ENCODE results near the gene CBR3.

CBR3 gene

GRCh38 chr21:36104317-36105300 is 30.3 kb upstream of the CBR3 start:
- DNase-seq (ENCODE audit: low spot score) = no peak
- in situ Hi-C loops (cut with MboI; ENCODE audit: low sequenced_read_pairs, unreplicated experiment) = no loop called here

GRCh38 chr21:36105327-36105842 is 29.5 kb upstream of the CBR3 start:
- in situ Hi-C loops (cut with MboI; ENCODE audit: low sequenced_read_pairs, unreplicated experiment) = no loop called here
- TF ChIP-seq, protein P1, sequence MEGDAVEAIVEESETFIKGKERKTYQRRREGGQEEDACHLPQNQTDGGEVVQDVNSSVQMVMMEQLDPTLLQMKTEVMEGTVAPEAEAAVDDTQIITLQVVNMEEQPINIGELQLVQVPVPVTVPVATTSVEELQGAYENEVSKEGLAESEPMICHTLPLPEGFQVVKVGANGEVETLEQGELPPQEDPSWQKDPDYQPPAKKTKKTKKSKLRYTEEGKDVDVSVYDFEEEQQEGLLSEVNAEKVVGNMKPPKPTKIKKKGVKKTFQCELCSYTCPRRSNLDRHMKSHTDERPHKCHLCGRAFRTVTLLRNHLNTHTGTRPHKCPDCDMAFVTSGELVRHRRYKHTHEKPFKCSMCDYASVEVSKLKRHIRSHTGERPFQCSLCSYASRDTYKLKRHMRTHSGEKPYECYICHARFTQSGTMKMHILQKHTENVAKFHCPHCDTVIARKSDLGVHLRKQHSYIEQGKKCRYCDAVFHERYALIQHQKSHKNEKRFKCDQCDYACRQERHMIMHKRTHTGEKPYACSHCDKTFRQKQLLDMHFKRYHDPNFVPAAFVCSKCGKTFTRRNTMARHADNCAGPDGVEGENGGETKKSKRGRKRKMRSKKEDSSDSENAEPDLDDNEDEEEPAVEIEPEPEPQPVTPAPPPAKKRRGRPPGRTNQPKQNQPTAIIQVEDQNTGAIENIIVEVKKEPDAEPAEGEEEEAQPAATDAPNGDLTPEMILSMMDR (IDR thresholded peaks at IDR 0.05; ENCODE audit: borderline replicate concordance, control extremely low read depth, extremely low read depth, insufficient read depth, missing control alignments) = no peak
- no peak for DNase-seq (ENCODE audit: low spot score)

More at GRCh38 chr21:36104317-36105300, 30.3 kb upstream of the CBR3 start:
- TF ChIP-seq, protein P1 (IDR thresholded peaks at IDR 0.05; ENCODE audit: borderline replicate concordance, control extremely low read depth, extremely low read depth, insufficient read depth, missing control alignments) = peak; percentile 19

DNA sequence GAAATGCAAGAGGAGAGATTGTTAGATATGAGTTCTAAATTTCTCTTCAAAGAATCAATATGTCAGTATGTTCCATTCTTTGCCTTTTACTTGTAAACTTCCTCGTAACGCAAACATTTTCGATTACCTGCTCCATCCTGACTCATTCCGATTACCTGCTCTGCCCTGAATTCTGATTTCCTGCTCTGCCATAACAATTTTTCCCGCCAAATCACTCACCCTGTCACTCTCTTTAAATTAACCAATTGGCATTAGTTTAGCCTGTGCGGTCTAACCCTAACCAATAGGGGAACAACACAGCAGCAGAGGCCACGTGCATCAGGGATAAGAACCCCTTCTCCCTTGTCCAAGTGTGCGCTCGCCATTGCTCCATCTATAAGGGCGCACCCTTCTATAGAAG is 25.0 kb upstream of the CBR3 start:
- TF ChIP-seq, protein P1 (IDR thresholded peaks at IDR 0.05; ENCODE audit: borderline replicate concordance, control extremely low read depth, extremely low read depth, insufficient read depth, missing control alignments) = no peak
- in situ Hi-C loops (cut with MboI; ENCODE audit: low sequenced_read_pairs, unreplicated experiment) = no loop called here
- DNase-seq (ENCODE audit: low spot score) = no peak

GRCh38 chr21:36111238-36111637 is 23.6 kb upstream of the CBR3 start:
- in situ Hi-C loops (cut with MboI; ENCODE audit: low sequenced_read_pairs, unreplicated experiment) = no loop called here
- no peak for DNase-seq (ENCODE audit: low spot score)
- TF ChIP-seq, protein P1 (IDR thresholded peaks at IDR 0.05; ENCODE audit: borderline replicate concordance, control extremely low read depth, extremely low read depth, insufficient read depth, missing control alignments) = no peak

GRCh38 chr21:36113647-36114428 is 21.0 kb upstream of the CBR3 start:
- in situ Hi-C loops (cut with MboI; ENCODE audit: low sequenced_read_pairs, unreplicated experiment) = no loop called here
- TF ChIP-seq, protein P1 (IDR thresholded peaks at IDR 0.05; ENCODE audit: borderline replicate concordance, control extremely low read depth, extremely low read depth, insufficient read depth, missing control alignments) = no peak
- DNase-seq (ENCODE audit: low spot score) = no peak

GRCh38 chr21:36115138-36115730 is 19.6 kb upstream of the CBR3 start:
- in situ Hi-C loops (cut with MboI; ENCODE audit: low sequenced_read_pairs, unreplicated experiment) = no loop called here
- TF ChIP-seq, protein P1 (IDR thresholded peaks at IDR 0.05; ENCODE audit: borderline replicate concordance, control extremely low read depth, extremely low read depth, insufficient read depth, missing control alignments) = no peak
- no peak for DNase-seq (ENCODE audit: low spot score)
